ENCODE measurements around the gene CDH12.
"Not testable (repeated sequence)": the region's sequence is repeated elsewhere in the genome, so short reads cannot be mapped to it uniquely, and the experiment has no call there.

The CDH12 gene

DNA sequence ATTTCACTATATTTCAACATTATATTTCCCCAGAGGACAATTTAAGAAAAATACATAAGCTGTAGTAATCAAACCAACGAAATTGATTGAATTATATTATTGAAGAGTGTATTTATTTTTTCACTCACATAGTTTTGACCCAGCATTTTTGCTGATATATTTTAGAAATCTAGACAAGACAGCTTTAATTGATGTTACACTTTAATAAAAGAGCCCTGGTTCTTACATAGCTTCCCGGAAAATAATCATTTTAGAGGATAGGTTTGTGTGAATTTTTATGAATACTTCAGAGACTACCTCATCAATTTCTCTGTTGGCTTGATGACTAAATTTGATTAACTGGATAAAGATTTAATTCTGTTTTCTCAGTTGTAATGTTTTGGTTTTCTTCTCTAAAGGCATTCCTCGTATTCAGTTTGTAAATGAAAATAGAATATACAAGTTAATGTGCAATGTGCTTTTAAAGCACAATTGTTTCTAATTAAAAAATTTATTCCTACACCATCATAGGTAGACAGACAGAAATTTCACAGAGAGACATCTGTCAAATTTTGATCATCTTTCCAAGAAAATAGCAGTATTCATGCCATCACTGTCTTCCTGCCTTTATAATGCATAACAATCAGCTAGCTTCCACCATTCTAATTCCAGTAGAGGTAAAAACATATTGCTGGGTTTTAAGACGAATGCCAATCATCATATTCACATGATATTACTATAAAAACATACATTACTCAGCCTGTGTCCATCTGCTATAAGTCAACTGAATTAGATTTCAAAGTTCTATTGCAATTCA, 441.4 kb downstream of the CDH12 start:
- DNase-seq = no peak

DNA sequence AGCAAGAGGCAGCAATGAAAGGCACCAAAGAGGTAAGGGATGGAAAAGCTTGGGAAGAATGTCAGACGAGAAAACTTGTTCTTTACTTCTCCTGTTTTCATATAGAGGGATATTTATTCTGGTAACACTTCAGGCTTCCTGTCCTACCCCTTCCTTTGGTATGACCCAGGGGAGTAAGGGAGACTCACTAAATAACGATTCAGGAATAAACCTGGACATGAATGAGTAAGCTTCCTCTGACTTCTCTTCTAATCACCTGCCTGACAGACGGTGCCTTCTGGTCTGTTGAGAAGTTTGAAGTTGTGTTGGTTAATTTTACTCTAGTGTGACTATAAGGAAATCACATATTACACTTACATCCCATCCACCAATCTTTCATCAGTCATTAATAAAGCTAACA, 461.2 kb downstream of the CDH12 start:
- DNase-seq = no peak

- DNase-seq = no peak
Observed at GRCh38 chr5:22390888-22391287, 462.3 kb downstream of the CDH12 start.

GRCh38 chr5:22372826-22373660, 480.1 kb downstream of the CDH12 start:
- no peak for DNase-seq

GRCh38 chr5:22372376-22372775, 480.8 kb downstream of the CDH12 start:
- DNase-seq = no peak

GRCh38 chr5:22354956-22355355, 498.2 kb downstream of the CDH12 start:
- DNase-seq = no peak

DNA sequence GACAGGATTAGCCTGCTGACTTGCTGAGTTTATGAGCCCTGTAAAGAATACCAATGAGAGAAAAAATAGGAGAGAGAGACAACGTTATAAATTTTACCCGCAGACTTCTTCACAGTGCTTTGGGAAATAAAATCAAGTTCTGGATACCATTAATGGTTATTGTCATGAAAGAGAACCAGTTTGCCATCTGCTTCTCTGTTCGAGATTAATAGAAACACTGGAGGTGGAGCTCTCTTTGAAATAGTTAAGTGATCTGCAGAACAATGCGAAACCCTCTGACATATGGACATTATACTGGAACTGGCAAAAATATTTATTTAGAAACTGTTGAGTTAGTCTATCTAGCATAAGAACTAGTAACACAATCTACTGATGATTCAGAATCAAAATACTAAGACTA, 500.7 kb downstream of the CDH12 start:
- no peak for DNase-seq

DNA sequence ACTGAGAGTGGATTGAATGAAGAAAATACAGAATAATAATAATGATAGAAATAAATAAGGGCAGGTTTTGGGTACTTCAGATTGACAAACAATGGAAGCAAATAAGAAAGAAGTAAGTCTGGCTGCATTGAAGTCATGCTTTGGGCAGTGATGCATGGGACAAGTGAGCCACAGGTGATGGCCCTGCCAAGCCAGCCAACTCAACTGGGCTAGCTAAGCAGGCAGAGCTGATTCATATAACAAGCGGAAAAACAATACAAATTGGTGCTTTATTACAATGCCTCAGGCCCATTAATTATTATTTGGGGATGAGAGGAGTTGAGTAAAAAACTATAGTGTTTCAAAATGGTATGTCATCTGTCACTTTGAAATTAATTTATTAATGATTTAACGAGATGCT, 502.0 kb downstream of the CDH12 start:
- DNase-seq = no peak

DNA sequence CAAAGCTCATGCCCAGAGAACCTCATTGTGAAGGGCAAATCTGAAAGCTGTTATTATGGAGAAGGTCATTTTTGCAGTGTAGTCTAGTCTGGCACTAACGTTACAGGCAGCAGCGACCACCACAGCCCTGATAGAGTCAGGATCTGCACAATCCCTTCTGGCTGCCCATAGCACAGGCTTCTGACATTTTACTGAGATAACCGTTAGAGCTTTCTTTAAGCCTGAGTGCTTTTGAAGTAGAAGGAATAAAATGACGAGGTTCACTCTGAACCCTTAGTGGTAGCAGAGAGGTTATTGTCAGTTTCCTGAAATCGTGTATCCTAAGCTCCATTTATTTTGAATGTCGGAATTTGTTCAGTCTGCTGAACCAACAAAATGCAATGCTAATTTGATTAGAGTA, 505.1 kb downstream of the CDH12 start:
- no peak for DNase-seq

GRCh38 chr5:22344000-22344399, 509.1 kb downstream of the CDH12 start:
- no peak for DNase-seq

DNA sequence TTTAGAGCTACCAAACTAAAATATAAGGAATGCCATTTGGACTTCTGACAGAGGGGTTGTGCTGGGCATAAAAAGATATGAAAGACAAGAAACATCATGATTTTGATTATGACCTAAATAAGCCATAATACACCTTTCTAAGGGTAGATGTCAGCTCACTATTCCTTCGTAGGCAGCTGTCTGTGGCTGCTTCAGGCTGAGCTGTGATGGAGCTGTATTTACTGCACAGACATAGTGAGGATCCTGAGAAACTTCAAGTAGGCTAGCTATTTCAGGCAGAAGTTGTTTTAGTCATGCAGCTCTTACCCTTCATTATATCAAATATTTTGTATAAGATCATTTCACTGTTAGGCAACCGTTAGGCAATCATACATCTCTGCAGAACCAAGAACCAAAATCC, 511.7 kb downstream of the CDH12 start:
- DNase-seq = no peak

DNA sequence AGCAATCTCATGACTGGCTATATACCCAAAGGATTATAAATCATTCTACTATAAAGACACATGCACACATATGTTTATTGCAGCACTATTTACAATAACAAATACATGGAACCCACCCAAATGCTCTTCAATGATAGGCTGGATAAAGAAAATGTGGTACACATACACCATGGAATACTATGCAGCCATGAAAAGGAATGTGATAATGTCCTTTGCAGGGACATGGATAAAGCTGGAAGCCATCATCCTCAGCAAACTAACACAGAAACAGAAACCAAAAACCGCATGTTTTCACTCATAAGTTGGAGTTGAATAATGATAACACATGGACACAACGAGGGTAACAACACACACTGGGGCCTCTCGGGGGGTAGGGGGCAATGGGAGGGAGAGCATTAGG, 520.2 kb downstream of the CDH12 start:
- DNase-seq = not testable (repeated sequence)

- DNase-seq = no peak
Observed at GRCh38 chr5:22329683-22330082, 523.5 kb downstream of the CDH12 start.

- DNase-seq = no peak
Observed at GRCh38 chr5:22319798-22320197, 533.3 kb downstream of the CDH12 start.

GRCh38 chr5:22316294-22316693, 536.9 kb downstream of the CDH12 start:
- no peak for DNase-seq

- not testable (repeated sequence) for DNase-seq
Observed at GRCh38 chr5:22315052-22315451, 538.1 kb downstream of the CDH12 start.

DNA sequence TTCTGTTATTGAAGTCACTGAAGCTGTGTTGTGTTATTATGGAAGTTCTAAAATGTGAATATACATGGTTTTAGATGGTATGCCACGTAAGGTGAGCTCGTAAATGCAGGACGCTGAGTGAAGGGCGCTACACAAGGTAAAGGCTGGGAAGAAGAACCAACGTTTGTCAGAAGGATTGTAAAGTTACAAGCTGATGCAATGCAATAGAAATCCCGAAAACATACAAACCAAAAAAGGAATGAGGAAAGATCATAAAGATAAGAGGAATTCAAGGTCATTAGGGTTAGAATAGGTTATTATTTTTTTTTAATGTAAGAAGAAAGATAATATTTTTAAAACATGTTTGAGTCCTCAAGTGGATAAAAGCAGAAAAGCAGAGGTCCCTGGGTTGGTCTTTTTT, 538.6 kb downstream of the CDH12 start:
- DNase-seq = no peak

GRCh38 chr5:22306011-22306410, 547.1 kb downstream of the CDH12 start:
- DNase-seq = no peak

GRCh38 chr5:22295832-22296231, 557.3 kb downstream of the CDH12 start:
- no peak for DNase-seq

- DNase-seq = no peak
Observed at GRCh38 chr5:22293147-22293546, 560.0 kb downstream of the CDH12 start.

DNA sequence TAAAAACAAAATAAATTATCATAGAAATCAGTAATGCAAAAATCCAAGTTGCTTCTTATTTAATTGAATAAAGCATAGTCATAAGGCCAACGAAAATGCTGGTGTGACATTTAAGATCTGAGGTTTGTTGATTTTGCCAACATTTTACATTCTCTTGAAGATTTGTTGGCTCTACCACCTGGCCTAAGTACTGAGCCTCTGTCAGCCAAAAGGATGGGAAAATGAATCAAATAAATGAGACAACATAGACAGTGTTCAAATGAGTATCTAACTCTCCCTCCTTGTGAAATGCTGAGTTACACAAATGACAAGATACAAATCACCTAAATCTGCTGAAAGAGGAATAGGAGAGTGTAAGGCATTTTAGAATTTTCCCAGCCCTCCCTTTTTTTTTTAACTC, 575.0 kb downstream of the CDH12 start:
- DNase-seq = no peak

DNA sequence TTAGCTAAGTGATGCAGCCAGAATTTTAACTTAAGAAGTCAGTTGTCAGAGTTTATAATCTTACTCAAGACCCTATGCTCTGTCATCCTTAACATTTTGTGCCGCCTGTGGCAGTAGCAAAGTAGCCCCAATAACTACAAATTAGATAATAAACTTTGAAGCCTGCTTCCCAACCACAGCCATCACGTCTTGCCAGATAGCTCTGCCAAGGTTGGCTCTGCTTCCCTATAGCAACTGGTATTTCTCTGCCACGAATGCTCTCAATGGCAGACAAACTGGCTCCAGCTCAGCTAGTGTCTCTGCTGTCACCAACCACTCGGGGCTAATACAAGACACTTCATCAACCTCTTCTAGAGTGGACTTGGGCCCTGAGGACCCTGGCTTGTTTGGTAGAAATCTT, 576.1 kb downstream of the CDH12 start:
- no peak for DNase-seq

DNA sequence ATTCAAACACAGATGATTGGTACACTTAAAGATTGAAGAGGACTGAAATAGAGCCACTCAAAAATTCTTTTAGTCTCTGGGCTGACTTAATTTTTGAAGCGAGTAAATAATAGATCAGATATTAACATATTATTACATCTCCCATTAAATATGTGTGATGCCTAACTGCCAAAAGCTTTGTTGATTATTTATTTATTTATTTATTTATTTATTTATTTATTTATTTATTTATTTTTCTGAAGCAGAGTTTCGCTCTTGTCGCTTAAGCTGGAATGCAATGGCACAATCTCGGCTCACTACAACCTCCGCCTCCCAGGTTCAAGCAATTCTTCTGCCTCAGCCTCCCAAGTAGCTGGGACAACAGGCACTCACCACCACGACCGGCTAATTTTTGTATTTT, 587.3 kb downstream of the CDH12 start:
- not testable (repeated sequence) for DNase-seq

DNA sequence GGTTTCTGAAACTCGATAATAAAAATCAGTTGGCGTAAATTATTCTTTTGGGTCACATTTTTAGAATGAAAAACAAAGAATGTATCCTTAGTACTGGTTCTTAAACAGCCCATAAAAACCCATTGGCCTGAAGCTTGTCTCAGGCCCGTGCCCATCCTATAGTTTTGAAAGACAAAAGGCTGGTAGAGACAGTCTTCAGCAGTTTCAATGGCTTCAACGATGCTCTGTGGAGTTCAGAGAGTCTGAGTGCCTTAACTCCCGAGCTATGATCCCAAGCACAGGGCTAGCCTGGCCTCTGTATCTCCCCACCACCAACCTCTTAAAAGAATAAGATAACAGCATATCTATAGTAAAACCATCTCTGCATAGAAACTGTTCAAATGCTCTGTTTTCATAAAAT, 595.0 kb downstream of the CDH12 start:
- no peak for DNase-seq

Data from stimulated activated CD4-positive, alpha-beta T cell treated with anti-CD3 and anti-CD28 coated beads, Interleukin-4, amount 100 ng/mL, for 4 hours (primary cell).